Mucosa of descending colon (tissue), 3 donors: ENCODE data around the gene CYP4F12. TPM values are rescaled to one million over a fixed set of nuclear protein-coding genes. Genes with fewer than 3 reads are reported as not detected.
A peak's percentile ranks its signal among the peaks of the same experiment; 100 is the strongest.
"Not testable (repeated sequence)": the region's sequence is repeated elsewhere in the genome, so short reads cannot be mapped to it uniquely, and the experiment has no call there.

Experiments used
- ATAC-seq: fragments of 200-7000 bp; cut with Tn5 transposase; one replicate; pipeline ENCODE4 v1.9.1; 2020; ENCODE audit warnings: mild to moderate bottlenecking, moderate library complexity
- DNase-seq, 3 donors: peaks; one replicate each; pipeline ENCODE4 v3.0.0-alpha.2; 2020
- H3K36me3 ChIP-seq: fragments of 200-600 bp; one replicate; pipeline ENCODE4 v1.8.0; 2021; ENCODE audit warnings: low read depth, mild to moderate bottlenecking
- H3K4me1 ChIP-seq: fragments of 200-600 bp; one replicate; pipeline ENCODE4 v1.8.0; 2021; ENCODE audit warnings: low read depth, mild to moderate bottlenecking
- H3K4me3 ChIP-seq: fragments of 200-600 bp; one replicate; pipeline ENCODE4 v1.8.0; 2021; ENCODE audit warnings: mild to moderate bottlenecking
- H3K9me3 ChIP-seq: fragments of 200-600 bp; one replicate; pipeline ENCODE4 v1.8.0; 2021; ENCODE audit warnings: mild to moderate bottlenecking
- intact Hi-C, 2 donors: fragments of 100-400 bp; cut with DNase I in 1 of 2; cut with micrococcal nuclease in 1 of 2; formaldehyde crosslinking; loops; one replicate each; pipeline versions ENCODE4 v1.11.0 to v1.11.1; 2022; cut with DNase I, micrococcal nuclease
- total RNA-seq, 3 donors: library from RNA; stranded (reverse); fragmentation: NEBNext Ultra II Directional in 2 of 3; extraction: Animal tissue kit (Norgen Biotek cat#: 25700) in 2 of 3; gene quantifications; one replicate each; pipeline versions ENCODE4 v1.2.1 to v1.2.4, GENCODE V29; 2021 to 2023
- TF ChIP-seq, protein P1 (sequence below): fragments of 200-600 bp; IDR thresholded peaks from one replicate; pipeline ENCODE4 v1.8.0; 2022; ENCODE audit warnings: antibody characterized with exemption, mild to moderate bottlenecking
- donor health status: DM: no; HTN: no; CAD: no; lungs with moderate emphysema.
- donor health status: DM: no; HTN: no; CAD: no.
- donor health status: DM: no; HTN: yes; CAD: no.

CYP4F12 gene
- total RNA-seq, 3 donors from 2014 or later: 62.8 to 179 (median 70.5) TPM

DNA sequence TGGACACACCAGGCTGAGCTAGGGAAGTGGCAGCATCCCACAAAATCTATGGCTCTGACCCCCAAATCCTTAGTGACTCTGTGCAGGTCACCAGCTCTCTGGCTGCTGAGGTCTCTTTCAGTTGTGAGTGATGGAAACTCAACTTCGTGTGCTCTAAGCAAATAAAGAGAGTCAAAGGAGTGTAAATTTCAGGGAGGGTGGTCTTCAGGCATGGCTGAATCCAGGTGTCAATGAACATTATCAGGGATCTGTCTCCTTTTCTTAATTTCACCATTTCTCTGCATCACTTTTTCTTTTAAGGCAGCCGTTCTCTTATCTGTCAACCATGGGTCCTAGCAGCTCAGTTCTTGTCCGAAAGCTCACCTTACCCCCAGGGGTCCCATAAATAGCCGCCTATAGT, 6.2 kb downstream of the CYP4F12 start:
- intact Hi-C loops: no loop called here
- DNase-seq (no peak), ATAC-seq (no peak)
- TF ChIP-seq, protein P1, sequence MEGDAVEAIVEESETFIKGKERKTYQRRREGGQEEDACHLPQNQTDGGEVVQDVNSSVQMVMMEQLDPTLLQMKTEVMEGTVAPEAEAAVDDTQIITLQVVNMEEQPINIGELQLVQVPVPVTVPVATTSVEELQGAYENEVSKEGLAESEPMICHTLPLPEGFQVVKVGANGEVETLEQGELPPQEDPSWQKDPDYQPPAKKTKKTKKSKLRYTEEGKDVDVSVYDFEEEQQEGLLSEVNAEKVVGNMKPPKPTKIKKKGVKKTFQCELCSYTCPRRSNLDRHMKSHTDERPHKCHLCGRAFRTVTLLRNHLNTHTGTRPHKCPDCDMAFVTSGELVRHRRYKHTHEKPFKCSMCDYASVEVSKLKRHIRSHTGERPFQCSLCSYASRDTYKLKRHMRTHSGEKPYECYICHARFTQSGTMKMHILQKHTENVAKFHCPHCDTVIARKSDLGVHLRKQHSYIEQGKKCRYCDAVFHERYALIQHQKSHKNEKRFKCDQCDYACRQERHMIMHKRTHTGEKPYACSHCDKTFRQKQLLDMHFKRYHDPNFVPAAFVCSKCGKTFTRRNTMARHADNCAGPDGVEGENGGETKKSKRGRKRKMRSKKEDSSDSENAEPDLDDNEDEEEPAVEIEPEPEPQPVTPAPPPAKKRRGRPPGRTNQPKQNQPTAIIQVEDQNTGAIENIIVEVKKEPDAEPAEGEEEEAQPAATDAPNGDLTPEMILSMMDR: no peak
- Histone ChIP-seq H3K9me3 (no peaks in the 10 kb centered on the region), H3K4me1 (peaks cover 4% of the 10 kb centered on the region), H3K36me3 (no peaks in the 10 kb centered on the region), H3K4me3 (no peak overlapping the region)

DNA sequence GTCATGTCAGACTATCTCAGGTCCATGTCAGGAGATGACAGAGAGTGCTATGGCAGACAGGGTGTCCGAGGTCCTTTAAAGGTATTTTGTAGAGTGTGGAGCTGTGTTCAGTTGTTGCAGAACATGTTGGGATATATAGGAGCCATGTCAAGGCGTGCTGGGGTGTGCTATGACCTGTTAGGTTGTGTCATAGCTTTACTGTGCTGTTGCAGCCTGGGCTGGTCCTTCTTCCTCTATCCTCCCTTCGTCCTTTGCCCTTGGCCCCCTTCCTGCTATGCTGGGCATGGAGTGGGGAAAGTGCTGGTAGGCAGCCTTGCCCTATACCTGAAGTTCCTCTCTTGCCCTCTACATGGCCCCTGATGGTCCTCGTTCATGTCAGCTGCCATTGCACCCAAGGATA, 7.0 kb downstream of the CYP4F12 start:
- H3K4me3 ChIP-seq, H3K9me3 ChIP-seq, H3K4me1 ChIP-seq, H3K36me3 ChIP-seq, intact Hi-C loops, ATAC-seq, DNase-seq: not testable (repeated sequence)

DNA sequence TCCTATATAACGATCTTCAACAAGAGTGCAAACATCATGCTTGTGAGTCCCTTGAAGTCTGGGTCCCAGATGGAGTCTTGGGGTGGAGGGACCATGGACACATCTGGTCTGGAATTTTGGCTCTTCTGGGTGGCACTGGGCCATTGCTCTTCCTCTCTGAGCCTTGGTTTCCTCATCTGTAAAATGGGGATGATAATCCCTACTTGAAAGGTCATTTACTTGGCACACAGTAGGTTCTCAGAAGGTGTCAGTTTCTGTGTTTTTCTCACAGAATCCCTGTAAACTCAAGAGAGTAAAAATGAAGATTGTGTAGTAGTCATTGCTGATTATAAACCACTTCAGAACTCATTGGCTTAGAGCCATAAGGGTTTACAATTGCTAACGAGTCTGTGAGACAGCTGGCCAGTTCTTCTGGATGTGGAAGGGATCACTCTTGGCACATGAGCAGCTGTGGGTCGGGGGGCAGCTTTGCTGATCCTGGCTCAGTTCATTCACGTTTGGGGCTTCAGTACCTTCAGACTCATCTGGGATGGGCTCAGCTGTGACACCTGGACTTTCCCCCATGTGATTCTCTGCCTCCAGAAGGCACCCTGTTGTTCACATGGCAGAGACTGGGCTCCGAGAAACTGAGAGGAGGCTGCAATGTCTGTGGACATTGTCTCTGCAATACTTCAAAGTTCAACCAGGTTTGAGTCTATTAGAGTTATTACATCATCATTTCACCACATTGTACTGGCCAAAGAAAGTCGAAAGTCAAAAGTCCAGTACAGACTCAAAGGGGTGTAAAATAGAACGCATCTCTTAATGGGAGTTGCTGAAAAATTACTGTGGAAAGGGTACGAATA, 7.8 kb downstream of the CYP4F12 start:
- DNase-seq (no peak), ATAC-seq (no peak)
- no peaks in the 10 kb centered on the region for H3K4me1 ChIP-seq
- H3K9me3 ChIP-seq: no peaks in the 10 kb centered on the region
- H3K4me3 ChIP-seq: no peak overlapping the region
- TF ChIP-seq, protein P1: no peak
- intact Hi-C loops: no loop called here
- no peaks in the 10 kb centered on the region for H3K36me3 ChIP-seq

DNA sequence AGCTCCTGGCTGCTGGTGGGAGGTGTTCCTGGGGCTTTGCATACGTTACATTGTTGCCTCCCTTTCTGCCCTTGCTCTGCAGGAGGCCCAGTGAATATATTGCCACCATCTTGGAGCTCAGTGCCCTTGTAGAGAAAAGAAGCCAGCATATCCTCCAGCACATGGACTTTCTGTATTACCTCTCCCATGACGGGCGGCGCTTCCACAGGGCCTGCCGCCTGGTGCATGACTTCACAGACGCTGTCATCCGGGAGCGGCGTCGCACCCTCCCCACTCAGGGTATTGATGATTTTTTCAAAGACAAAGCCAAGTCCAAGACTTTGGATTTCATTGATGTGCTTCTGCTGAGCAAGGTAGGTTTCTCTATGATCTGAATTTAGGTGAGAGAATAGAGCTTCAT, 10.5 kb downstream of the CYP4F12 start:
- TF ChIP-seq, protein P1: no peak
- ATAC-seq: no peak
- Histone ChIP-seq H3K36me3 (no peaks in the 10 kb centered on the region), H3K4me3 (no peak overlapping the region), H3K4me1 (no peaks in the 10 kb centered on the region), H3K9me3 (no peaks in the 10 kb centered on the region)
- DNase-seq: no peak
- intact Hi-C loops: no loop called here

DNA sequence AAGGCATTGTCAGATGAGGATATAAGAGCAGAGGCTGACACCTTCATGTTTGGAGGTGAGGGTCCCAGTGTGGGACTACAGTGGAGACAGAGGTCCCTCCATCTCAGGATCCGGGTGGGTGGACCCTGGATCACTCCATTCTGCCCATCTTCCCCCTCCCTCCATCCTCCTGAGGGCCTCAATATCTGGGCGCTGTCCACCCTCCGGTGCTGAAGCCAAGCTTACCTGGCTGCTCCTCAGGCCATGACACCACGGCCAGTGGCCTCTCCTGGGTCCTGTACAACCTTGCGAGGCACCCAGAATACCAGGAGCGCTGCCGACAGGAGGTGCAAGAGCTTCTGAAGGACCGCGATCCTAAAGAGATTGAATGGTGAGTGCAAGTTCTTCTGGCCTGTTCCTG, 11.9 kb downstream of the CYP4F12 start:
- Histone ChIP-seq H3K36me3 (no peaks in the 10 kb centered on the region), H3K9me3 (no peaks in the 10 kb centered on the region), H3K4me1 (no peaks in the 10 kb centered on the region), H3K4me3 (no peak overlapping the region)
- ATAC-seq: no peak
- DNase-seq: peak in 1 of 3 donors; percentile 46
- TF ChIP-seq, protein P1: no peak
- intact Hi-C loops: no loop called here

DNA sequence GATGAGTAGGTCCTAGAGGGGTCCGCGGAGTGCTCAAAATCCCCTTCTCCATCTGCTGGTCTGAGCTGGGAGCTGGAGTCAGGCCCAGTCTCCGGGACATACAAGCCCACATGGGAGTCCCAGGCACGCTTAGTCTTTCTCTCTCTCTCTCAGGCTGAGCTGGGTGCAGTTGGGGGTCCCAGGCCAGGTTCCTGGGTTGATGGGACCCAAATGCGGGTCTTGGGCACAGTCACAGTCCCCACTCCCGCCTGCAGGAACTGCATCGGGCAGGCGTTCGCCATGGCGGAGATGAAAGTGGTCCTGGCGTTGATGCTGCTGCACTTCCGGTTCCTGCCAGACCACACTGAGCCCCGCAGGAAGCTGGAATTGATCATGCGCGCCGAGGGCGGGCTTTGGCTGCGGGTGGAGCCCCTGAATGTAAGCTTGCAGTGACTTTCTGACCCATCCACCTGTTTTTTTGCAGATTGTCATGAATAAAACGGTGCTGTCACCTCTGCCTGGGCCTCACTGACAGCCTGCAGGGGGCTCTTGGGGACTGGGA, 23.8 kb downstream of the CYP4F12 start:
- Histone ChIP-seq H3K36me3 (no peaks in the 10 kb centered on the region), H3K9me3 (no peaks in the 10 kb centered on the region), H3K4me1 (no peaks in the 10 kb centered on the region), H3K4me3 (no peak overlapping the region)
- TF ChIP-seq, protein P1: no peak
- intact Hi-C loops: no loop called here
- no peak for ATAC-seq
- DNase-seq: no peak
